Nephron (organoid): ENCODE measurements around the gene BAD.

Experiments
- H3K27ac Mint-ChIP-seq, 3 experiments: 2 replicates each; pipeline ENCODE4 v1.8.0; 2020; ENCODE audit warnings: mixed read lengths in 3 of 3, mild to moderate bottlenecking in 2 of 3, moderate library complexity in 1 of 3
- H3K27me3 Mint-ChIP-seq: 2 replicates; pipeline ENCODE4 v1.8.0; 2021; ENCODE audit warnings: low read depth, mild to moderate bottlenecking, moderate library complexity, mixed read lengths
- H3K36me3 Mint-ChIP-seq: 2 replicates; pipeline ENCODE4 v1.8.0; 2020; ENCODE audit warnings: low read depth, mixed read lengths
- H3K4me1 Mint-ChIP-seq: 2 replicates; pipeline ENCODE4 v1.8.0; 2020; ENCODE audit warnings: mixed read lengths
- H3K4me3 Mint-ChIP-seq, 3 experiments: 2 replicates each; pipeline ENCODE4 v1.8.0; 2020; ENCODE audit warnings: mild to moderate bottlenecking in 3 of 3, mixed read lengths in 3 of 3, moderate library complexity in 2 of 3
- H3K9me3 Mint-ChIP-seq: 2 replicates; pipeline ENCODE4 v1.8.0; 2020; ENCODE audit warnings: mixed read lengths
- CTCF ChIP-seq, 3 experiments: fragments of 200-600 bp; sonication (generic); IDR thresholded peaks; one replicate each; pipeline ENCODE4 v1.5.0; 2021; ENCODE audit warnings: antibody characterized with exemption in 3 of 3; ENCODE audit not compliant: unreplicated experiment in 3 of 3

The BAD gene

GRCh38 chr11:64239662-64240434 lies 44.6 kb downstream of the BAD start:
- TF ChIP-seq CTCF (IDR thresholded peaks at IDR 0.05; ENCODE audit: unreplicated experiment in 3 of 3), result no peak
- Mint-ChIP-seq H3K4me1 (peaks cover 45% of the 10 kb centered on the region), H3K9me3 (no peaks in the 10 kb centered on the region), H3K27ac (peak overlapping the region; percentile 98), H3K27me3 (no peaks in the 10 kb centered on the region), H3K36me3 (peaks cover 14% of the 10 kb centered on the region), H3K4me3 (peak overlapping the region; percentile 90 to 95 (median 92))

GRCh38 chr11:64238999-64239398 lies 45.5 kb downstream of the BAD start:
- no peak for TF ChIP-seq CTCF (IDR thresholded peaks at IDR 0.05; ENCODE audit: unreplicated experiment in 3 of 3)
- Mint-ChIP-seq H3K4me3 (peak overlapping the region; percentile 44 to 70 (median 67)), H3K4me1 (peaks cover 45% of the 10 kb centered on the region)

GRCh38 chr11:64238076-64238475 lies 46.4 kb downstream of the BAD start:
- Mint-ChIP-seq H3K27ac (peak overlapping the region; percentile 76 to 98 (median 88)), H3K9me3 (no peaks in the 10 kb centered on the region), H3K27me3 (no peaks in the 10 kb centered on the region), H3K4me1 (peaks cover 42% of the 10 kb centered on the region), H3K36me3 (peaks cover 9% of the 10 kb centered on the region), H3K4me3 (peak overlapping the region; percentile 18 to 70 (median 67))
- no peak for TF ChIP-seq CTCF (IDR thresholded peaks at IDR 0.05; ENCODE audit: unreplicated experiment in 3 of 3)

More at GRCh38 chr11:64238999-64239398, 45.5 kb downstream of the BAD start:
- no peaks in the 10 kb centered on the region for H3K27me3 Mint-ChIP-seq
- H3K27ac Mint-ChIP-seq, result peak overlapping the region; percentile 76 to 98 (median 88)
- H3K9me3 Mint-ChIP-seq, result no peaks in the 10 kb centered on the region
- H3K36me3 Mint-ChIP-seq, result peaks cover 14% of the 10 kb centered on the region

GRCh38 chr11:64237484-64237951 lies 46.9 kb downstream of the BAD start:
- Mint-ChIP-seq H3K27ac (peak overlapping the region; percentile 76 to 91 (median 86)), H3K27me3 (no peaks in the 10 kb centered on the region), H3K9me3 (no peaks in the 10 kb centered on the region), H3K4me1 (peaks cover 42% of the 10 kb centered on the region), H3K4me3 (peak overlapping the region; percentile 61 to 68 (median 63)), H3K36me3 (peaks cover 9% of the 10 kb centered on the region)
- no peak for TF ChIP-seq CTCF (IDR thresholded peaks at IDR 0.05; ENCODE audit: unreplicated experiment in 3 of 3)

GRCh38 chr11:64235437-64236161 lies 48.9 kb downstream of the BAD start:
- Mint-ChIP-seq H3K27ac (peak overlapping the region; percentile 28 to 74 (median 55)), H3K4me3 (peak overlapping the region; percentile 84 to 90 (median 85)), H3K27me3 (peaks cover 4% of the 10 kb centered on the region), H3K9me3 (no peaks in the 10 kb centered on the region), H3K36me3 (peaks cover 9% of the 10 kb centered on the region), H3K4me1 (peaks cover 44% of the 10 kb centered on the region)
- TF ChIP-seq CTCF (IDR thresholded peaks at IDR 0.05; ENCODE audit: unreplicated experiment in 3 of 3), result no peak
